Activated CD4-positive, alpha-beta T cell treated with anti-CD3 and anti-CD28 coated beads, Interleukin-2, amount 10 ng/mL, durations not matched to agents 7 days and 5 days (primary cell): ENCODE results near the gene AGFG2. TPM values are rescaled to one million over a fixed set of nuclear protein-coding genes. Genes with fewer than 3 reads are reported as not detected.
"Not testable (repeated sequence)": the region's sequence is repeated elsewhere in the genome, so short reads cannot be mapped to it uniquely, and the experiment has no call there.

Experiments
- CTCF ChIA-PET: fragments of 350-600 bp; sonication (Branson Sonifier 250); formaldehyde crosslinking; loops from one replicate; lab custom pipeline; 2021; ENCODE audit warnings: antibody characterized with exemption; lab: Charles Lee
- POLR2A ChIA-PET: fragments of 350-600 bp; sonication (Branson Sonifier 250); formaldehyde crosslinking; loops from one replicate; lab custom pipeline; 2021; ENCODE audit warnings: antibody characterized with exemption; lab: Charles Lee
- DNase-seq: peaks from one replicate; pipeline ENCODE4 v3.0.0-alpha.2; 2020
- H3K27ac Mint-ChIP-seq: one replicate; pipeline ENCODE4 v1.8.0; 2021; ENCODE audit warnings: mild to moderate bottlenecking, moderate library complexity, mixed read lengths
- H3K27me3 Mint-ChIP-seq: one replicate; pipeline ENCODE4 v1.8.0; 2021; ENCODE audit warnings: mixed read lengths
- H3K36me3 Mint-ChIP-seq: one replicate; pipeline ENCODE4 v1.8.0; 2021; ENCODE audit warnings: low read depth, mixed read lengths
- H3K4me1 Mint-ChIP-seq: one replicate; pipeline ENCODE4 v1.8.0; 2021; ENCODE audit warnings: mixed read lengths
- H3K4me3 Mint-ChIP-seq: one replicate; pipeline ENCODE4 v1.8.0; 2021; ENCODE audit warnings: mild to moderate bottlenecking, moderate library complexity, mixed read lengths
- H3K9me3 Mint-ChIP-seq: one replicate; pipeline ENCODE4 v1.8.0; 2021; ENCODE audit warnings: mixed read lengths
- total RNA-seq, 2 experiments: library from RNA; stranded (reverse); gene quantifications; one replicate each; pipeline ENCODE4 v1.2.3, GENCODE V29; 2021

The AGFG2 gene
- total RNA-seq, 2 experiments from 2014 or later: 43.0 to 45.3 TPM

- no peaks in the 10 kb centered on the region for H3K9me3 Mint-ChIP-seq
- peaks cover 14% of the 10 kb centered on the region for H3K36me3 Mint-ChIP-seq
- H3K4me3 Mint-ChIP-seq: no peak overlapping the region
- no peaks in the 10 kb centered on the region for H3K27me3 Mint-ChIP-seq
- CTCF ChIA-PET: interaction anchor here (0.7 to 5.3 kb wide), 4 partner anchors 9 to 64 kb away, joined by 3 to 49 read pairs (median 16); partner anchors contain the start of genes FBXO24 and LRCH4
- POLR2A ChIA-PET: no interaction called here
- no peak overlapping the region for H3K27ac Mint-ChIP-seq
- peaks cover 20% of the 10 kb centered on the region for H3K4me1 Mint-ChIP-seq
- DNase-seq: no peak
Measured at GRCh38 chr7:100562195-100563099, 23.4 kb downstream of the AGFG2 start.

DNA sequence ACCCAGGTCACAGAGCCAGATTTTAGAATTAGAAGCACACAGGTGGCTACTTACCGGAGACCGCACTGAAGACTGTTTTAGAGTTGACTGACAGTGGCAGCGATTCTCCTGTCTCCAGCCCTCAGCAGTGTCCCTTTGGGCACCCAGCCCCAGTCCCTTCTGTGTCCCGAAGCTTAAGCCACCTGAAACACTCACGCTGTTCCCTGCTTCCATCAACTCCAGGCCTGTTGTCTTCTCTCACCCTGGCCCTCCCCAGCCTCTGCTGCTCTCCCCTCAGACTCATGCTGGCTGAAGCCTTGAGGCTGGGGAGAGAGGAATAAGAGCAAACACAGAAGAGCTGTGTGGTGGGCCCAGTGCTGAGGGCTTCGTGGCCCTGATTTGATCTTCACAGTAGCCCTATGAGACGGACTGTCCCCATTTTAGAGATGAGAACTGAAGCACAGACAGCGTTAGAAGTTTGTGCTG, 24.1 kb downstream of the AGFG2 start:
- CTCF ChIA-PET: interaction anchor here (0.7 to 4.8 kb wide), 16 partner anchors 8 to 142 kb away, joined by 3 to 49 read pairs (median 4); partner anchors contain the start of gene FBXO24
- H3K4me3 Mint-ChIP-seq: no peak overlapping the region
- POLR2A ChIA-PET: no interaction called here
- no peak for DNase-seq
- peaks cover 14% of the 10 kb centered on the region for H3K36me3 Mint-ChIP-seq
- peaks cover 27% of the 10 kb centered on the region for H3K4me1 Mint-ChIP-seq
- H3K27me3 Mint-ChIP-seq: no peaks in the 10 kb centered on the region
- H3K9me3 Mint-ChIP-seq: no peaks in the 10 kb centered on the region
- H3K27ac Mint-ChIP-seq: no peak overlapping the region

DNA sequence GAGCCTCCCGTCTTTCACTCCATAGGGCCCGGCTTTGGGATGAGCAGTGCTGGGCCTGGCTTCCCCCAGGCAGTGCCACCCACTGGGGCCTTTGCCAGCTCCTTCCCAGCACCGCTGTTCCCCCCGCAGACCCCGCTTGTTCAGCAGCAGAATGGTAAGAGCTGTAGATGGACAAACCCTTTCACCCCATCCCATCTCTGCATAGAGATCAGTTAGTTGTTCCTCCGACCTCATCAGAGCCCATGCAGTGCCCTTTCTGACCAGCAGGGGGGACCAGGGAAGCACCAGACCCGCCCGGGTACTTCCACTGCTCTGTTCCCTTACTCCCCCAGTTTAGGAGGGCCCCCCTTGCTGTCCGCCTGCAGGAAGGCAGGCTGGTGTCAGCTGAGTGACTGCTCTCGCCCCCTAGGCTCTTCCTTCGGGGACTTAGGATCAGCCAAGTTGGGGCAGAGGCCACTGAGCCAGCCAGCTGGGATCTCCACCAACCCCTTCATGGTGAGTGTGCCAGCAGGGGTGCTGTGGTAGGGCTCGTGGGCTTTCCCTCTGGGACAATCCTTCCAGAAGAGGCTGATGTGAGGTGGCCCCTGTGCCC, 24.9 kb downstream of the AGFG2 start:
- H3K36me3 Mint-ChIP-seq: peaks cover 14% of the 10 kb centered on the region
- no peak overlapping the region for H3K4me3 Mint-ChIP-seq
- no peaks in the 10 kb centered on the region for H3K9me3 Mint-ChIP-seq
- peak; percentile 88 for DNase-seq
- peaks cover 34% of the 10 kb centered on the region for H3K4me1 Mint-ChIP-seq
- CTCF ChIA-PET: interaction anchor here (0.6 to 2.9 kb wide), 20 partner anchors 8 to 329 kb away, joined by 3 to 17 read pairs (median 4); partner anchors contain the start of gene FBXO24
- peak overlapping the region; percentile 3 for H3K27ac Mint-ChIP-seq
- POLR2A ChIA-PET: no interaction called here
- H3K27me3 Mint-ChIP-seq: no peaks in the 10 kb centered on the region

DNA sequence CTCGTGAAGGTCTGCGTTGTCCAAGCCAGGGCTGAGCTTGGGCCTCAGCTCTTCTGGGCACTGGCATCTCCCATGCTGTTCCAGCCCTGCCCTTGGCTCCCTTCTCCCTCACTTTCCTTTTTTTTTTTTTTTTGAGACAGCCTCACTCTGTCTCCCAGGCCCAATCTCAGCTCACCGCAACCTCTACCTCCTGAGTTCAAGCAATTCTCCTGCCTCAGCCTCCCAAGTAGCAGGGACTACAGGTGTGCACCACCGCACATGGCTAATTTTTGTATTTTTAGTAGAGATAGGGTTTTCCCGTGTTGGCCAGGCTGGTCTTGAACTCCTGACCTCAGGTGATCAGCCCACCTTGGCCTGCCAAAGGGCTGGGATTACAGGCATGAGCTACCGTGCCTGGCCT, 25.4 kb downstream of the AGFG2 start:
- H3K9me3 Mint-ChIP-seq, H3K27ac Mint-ChIP-seq, H3K4me3 Mint-ChIP-seq, H3K27me3 Mint-ChIP-seq, POLR2A ChIA-PET, DNase-seq: not testable (repeated sequence)
- Mint-ChIP-seq H3K36me3 (peaks cover 10% of the 10 kb centered on the region), H3K4me1 (peaks cover 36% of the 10 kb centered on the region)
- CTCF ChIA-PET: interaction anchor here (0.6 to 2.9 kb wide), 20 partner anchors 9 to 329 kb away, joined by 3 to 17 read pairs (median 4); partner anchors contain the start of gene FBXO24

- Mint-ChIP-seq H3K4me3 (no peak overlapping the region), H3K27me3 (no peaks in the 10 kb centered on the region), H3K36me3 (peaks cover 9% of the 10 kb centered on the region), H3K27ac (no peak overlapping the region), H3K9me3 (no peaks in the 10 kb centered on the region), H3K4me1 (peaks cover 36% of the 10 kb centered on the region)
- ChIA-PET CTCF (interaction anchor here (0.7 to 2.9 kb wide), 12 partner anchors 12 to 109 kb away, joined by 3 to 17 read pairs (median 5); partner anchors contain the start of gene FBXO24), POLR2A (no interaction called here)
- no peak for DNase-seq
Measured at GRCh38 chr7:100565133-100565571, 26.1 kb downstream of the AGFG2 start.

DNA sequence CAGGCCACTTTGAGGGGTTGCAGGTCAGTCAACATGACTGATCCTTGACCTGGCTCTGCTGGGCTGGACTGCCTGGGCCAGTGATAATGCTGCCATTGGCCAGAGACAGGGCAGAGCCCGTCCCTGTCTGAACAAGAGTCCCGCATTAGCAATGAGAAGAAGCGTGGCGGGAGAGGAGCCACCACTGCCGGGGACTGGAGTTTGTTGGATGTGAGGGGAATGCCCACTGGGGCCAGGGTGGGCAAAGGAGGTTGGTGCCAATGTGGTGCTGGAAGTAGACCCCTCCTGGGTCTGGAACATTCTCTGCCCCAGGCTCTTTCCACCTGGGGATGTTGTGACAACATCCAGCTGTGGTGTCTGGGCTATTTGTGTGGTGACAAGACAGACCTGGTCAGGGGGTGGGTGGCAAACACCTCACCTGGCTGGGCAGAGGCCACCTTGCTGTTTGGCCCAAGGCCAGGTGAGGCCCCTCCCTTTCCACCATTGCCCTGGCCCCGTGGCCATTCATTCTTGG, 27.1 kb downstream of the AGFG2 start:
- no peak overlapping the region for H3K27ac Mint-ChIP-seq
- POLR2A ChIA-PET: no interaction called here
- DNase-seq: no peak
- CTCF ChIA-PET: interaction anchor here (0.6 to 2.8 kb wide), 9 partner anchors 11 to 111 kb away, joined by 3 to 17 read pairs (median 3); no protein-coding TSS in a partner anchor
- peaks cover 44% of the 10 kb centered on the region for H3K4me1 Mint-ChIP-seq
- H3K36me3 Mint-ChIP-seq: peaks cover 9% of the 10 kb centered on the region
- H3K4me3 Mint-ChIP-seq: no peak overlapping the region
- no peaks in the 10 kb centered on the region for H3K9me3 Mint-ChIP-seq
- no peaks in the 10 kb centered on the region for H3K27me3 Mint-ChIP-seq

- Mint-ChIP-seq H3K27me3 (no peaks in the 10 kb centered on the region), H3K4me1 (peaks cover 53% of the 10 kb centered on the region), H3K36me3 (peaks cover 15% of the 10 kb centered on the region), H3K9me3 (no peaks in the 10 kb centered on the region), H3K27ac (peak overlapping the region; percentile 19), H3K4me3 (no peak overlapping the region)
- DNase-seq: no peak
- CTCF ChIA-PET: interaction anchor here (1.1 to 2.8 kb wide), 4 partner anchors 10 to 82 kb away, joined by 3 to 7 read pairs (median 4); partner anchors contain the start of genes FBXO24 and LRCH4
- POLR2A ChIA-PET: interaction anchor here (0.6 kb wide), 1 partner anchor 562 kb away, joined by 3 read pairs; no protein-coding TSS in a partner anchor
Measured at GRCh38 chr7:100567031-100567730, 28.2 kb downstream of the AGFG2 start.

DNA sequence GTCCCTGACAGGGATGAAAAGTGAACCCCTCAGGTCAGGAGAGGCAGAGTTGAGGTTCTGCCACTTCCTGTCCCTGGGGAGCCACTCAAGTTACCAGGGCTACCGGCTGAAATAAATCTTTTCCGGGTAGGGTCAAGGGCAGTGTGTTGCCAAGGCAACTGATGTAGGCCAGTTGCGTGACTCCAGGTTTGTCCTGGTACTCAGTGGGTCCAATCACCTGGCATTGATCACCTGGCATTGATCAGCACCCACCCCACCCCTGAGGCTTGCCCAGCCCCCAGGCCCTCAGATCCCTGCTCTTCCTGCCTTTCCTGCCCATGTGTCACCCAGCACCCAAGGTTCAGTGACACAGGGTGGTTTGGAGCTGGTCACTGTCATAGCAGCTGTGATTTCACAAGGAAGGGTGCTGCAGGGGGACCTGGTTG, 28.8 kb downstream of the AGFG2 start:
- H3K4me3 Mint-ChIP-seq: no peak overlapping the region
- ChIA-PET POLR2A (interaction anchor here (0.6 kb wide), 1 partner anchor 563 kb away, joined by 3 read pairs; no protein-coding TSS in a partner anchor), CTCF (interaction anchor here (2.1 to 2.8 kb wide), 2 partner anchors 8 to 16 kb away, joined by 7 to 13 read pairs; no protein-coding TSS in a partner anchor)

GRCh38 chr7:100568176-100568895, 29.3 kb downstream of the AGFG2 start:
- peaks cover 12% of the 10 kb centered on the region for H3K36me3 Mint-ChIP-seq
- peak overlapping the region; percentile 9 for H3K27ac Mint-ChIP-seq
- H3K4me3 Mint-ChIP-seq: no peak overlapping the region
- H3K4me1 Mint-ChIP-seq: peaks cover 55% of the 10 kb centered on the region
- CTCF ChIA-PET: interaction anchor here (1.1 to 2.8 kb wide), 6 partner anchors 9 to 91 kb away, joined by 3 to 13 read pairs (median 6); partner anchors contain the start of gene AGFG2
- no peak for DNase-seq
- no peaks in the 10 kb centered on the region for H3K27me3 Mint-ChIP-seq
- H3K9me3 Mint-ChIP-seq: no peaks in the 10 kb centered on the region
- POLR2A ChIA-PET: no interaction called here

More for the DNA sequence above, 28.8 kb downstream of the AGFG2 start:
- H3K9me3 Mint-ChIP-seq: no peaks in the 10 kb centered on the region
- H3K27me3 Mint-ChIP-seq: no peaks in the 10 kb centered on the region
- no peak for DNase-seq
- peaks cover 55% of the 10 kb centered on the region for H3K4me1 Mint-ChIP-seq
- H3K36me3 Mint-ChIP-seq: peaks cover 13% of the 10 kb centered on the region
- peak overlapping the region; percentile 19 for H3K27ac Mint-ChIP-seq

DNA sequence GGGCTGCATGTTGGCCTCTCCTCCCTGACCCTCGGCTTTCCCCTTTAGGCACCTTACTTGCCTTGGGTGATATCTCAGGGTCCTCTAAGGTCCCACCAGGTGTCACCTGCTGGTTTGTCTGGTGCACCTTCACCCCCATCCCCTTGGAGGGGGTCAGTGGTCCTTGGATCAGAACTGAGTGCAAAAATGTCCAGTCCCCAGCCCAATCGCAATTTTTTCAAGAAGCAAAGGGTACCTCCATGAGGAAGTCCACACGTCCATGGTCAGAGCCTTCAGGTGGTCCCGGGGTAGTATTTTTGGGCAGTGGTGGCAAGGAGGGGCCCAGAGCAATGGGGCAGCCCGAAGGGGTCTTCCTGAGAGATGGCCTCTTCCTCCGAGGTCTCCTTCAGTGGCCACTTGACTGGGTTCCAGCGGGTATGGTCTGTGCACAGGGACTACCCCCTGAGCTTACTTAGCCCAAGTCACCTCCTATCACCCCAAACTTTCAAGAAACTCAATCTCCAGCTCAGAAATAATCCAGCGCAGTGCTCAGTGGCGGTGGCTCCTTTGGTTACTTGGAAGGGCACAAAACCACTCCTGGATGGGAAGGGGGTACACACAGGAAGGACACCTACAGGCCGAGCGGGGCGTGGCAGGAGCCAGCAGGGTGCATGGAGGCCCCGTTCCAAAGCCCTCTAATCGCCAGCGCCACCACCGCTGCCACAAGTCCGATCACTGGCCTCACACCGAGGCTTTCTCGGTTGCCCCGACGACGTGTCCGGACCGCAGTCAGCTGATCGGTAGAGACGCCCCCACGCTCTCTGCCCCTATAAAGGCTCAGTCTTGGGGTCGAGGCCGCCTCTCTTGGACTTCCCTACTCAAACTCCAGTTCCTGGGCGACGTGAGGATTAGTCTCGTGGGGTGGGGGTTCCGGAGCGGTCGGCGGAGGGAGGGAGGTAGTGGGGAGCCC, 30.2 kb downstream of the AGFG2 start:
- CTCF ChIA-PET: interaction anchor here (1.1 to 2.1 kb wide), 5 partner anchors 10 to 92 kb away, joined by 3 to 13 read pairs (median 5); partner anchors contain the start of gene AGFG2
- Mint-ChIP-seq H3K4me1 (peaks cover 49% of the 10 kb centered on the region), H3K27ac (peak overlapping the region; percentile 9), H3K36me3 (peaks cover 8% of the 10 kb centered on the region), H3K27me3 (no peaks in the 10 kb centered on the region), H3K9me3 (no peaks in the 10 kb centered on the region), H3K4me3 (no peak overlapping the region)
- DNase-seq: peak; percentile 39
- POLR2A ChIA-PET: no interaction called here
